ENCODE measurements around the gene DBP.

- TF ChIP-seq ESRRA (IDR thresholded peaks at IDR 0.05; ENCODE audit: borderline replicate concordance, low read length) (no peak), CTCF (IDR thresholded peaks at IDR 0.05) (no peak), POLR2A (IDR thresholded peaks at IDR 0.05; ENCODE audit: low read length) (no peak), JUNB (IDR thresholded peaks at IDR 0.05) (no peak), CEBPB (IDR thresholded peaks at IDR 0.05) (no peak), CHD2 (IDR thresholded peaks at IDR 0.05; ENCODE audit: low read length, partially characterized antibody) (no peak), REST (IDR thresholded peaks at IDR 0.05) (no peak), BCL3 (IDR thresholded peaks at IDR 0.05) (no peak), CHD4 (IDR thresholded peaks at IDR 0.05; ENCODE audit: borderline replicate concordance) (no peak), MAX (IDR thresholded peaks at IDR 0.05) (no peak), EP300 (IDR thresholded peaks at IDR 0.05) (no peak), FOSB (CRISPR knock-in tag; IDR thresholded peaks at IDR 0.05) (no peak)
Observed at GRCh38 chr19:48656840-48657474, 19.8 kb upstream of the DBP start.

All from A549 (cell line).